Pulmonary artery endothelial cell (primary cell): ENCODE results near the gene TCF12. TPM values are rescaled to one million over a fixed set of nuclear protein-coding genes. Genes with fewer than 3 reads are reported as not detected.

Experiments
- DNase-seq: peaks from one replicate; pipeline ENCODE4 v3.0.0-alpha.2; 2011; ENCODE audit warnings: low read depth, low spot score
- total RNA-seq: library from RNA; depleted of rRNA; stranded (reverse); fragments of >200 nt; gene quantifications from 2 replicates; pipeline ENCODE4 v1.2.3, GENCODE V29; 2014

The TCF12 gene
- total RNA-seq, 1 donor from 2014 or later, result 62.6 TPM

- DNase-seq, result no peak
Measured at GRCh38 chr15:57248074-57248473, 329.6 kb downstream of the TCF12 start.

GRCh38 chr15:57251308-57251707 lies 332.9 kb downstream of the TCF12 start:
- DNase-seq, result no peak

- DNase-seq, result no peak
Measured at GRCh38 chr15:57251941-57252340, 333.5 kb downstream of the TCF12 start.

- DNase-seq, result no peak
Measured at GRCh38 chr15:57253082-57253481, 334.6 kb downstream of the TCF12 start.

- no peak for DNase-seq
Measured at GRCh38 chr15:57253500-57253899, 335.1 kb downstream of the TCF12 start.

GRCh38 chr15:57255751-57256341 lies 337.4 kb downstream of the TCF12 start:
- no peak for DNase-seq

GRCh38 chr15:57256939-57257338 lies 338.5 kb downstream of the TCF12 start:
- DNase-seq, result no peak

GRCh38 chr15:57259568-57260040 lies 341.2 kb downstream of the TCF12 start:
- DNase-seq, result no peak

GRCh38 chr15:57263520-57263919 lies 345.1 kb downstream of the TCF12 start:
- DNase-seq, result no peak

GRCh38 chr15:57272771-57273357 lies 354.4 kb downstream of the TCF12 start:
- DNase-seq, result no peak

GRCh38 chr15:57273402-57273801 lies 355.0 kb downstream of the TCF12 start:
- no peak for DNase-seq

GRCh38 chr15:57278439-57278838 lies 360.0 kb downstream of the TCF12 start:
- DNase-seq, result no peak

GRCh38 chr15:57280464-57280863 lies 362.0 kb downstream of the TCF12 start:
- no peak for DNase-seq

GRCh38 chr15:57281321-57281720 lies 362.9 kb downstream of the TCF12 start:
- DNase-seq, result no peak

- no peak for DNase-seq
Measured at GRCh38 chr15:57282686-57283085, 364.2 kb downstream of the TCF12 start.

GRCh38 chr15:57283774-57284503 lies 365.5 kb downstream of the TCF12 start:
- no peak for DNase-seq

- DNase-seq, result no peak
Measured at GRCh38 chr15:57284535-57284934, 366.1 kb downstream of the TCF12 start.

- no peak for DNase-seq
Measured at GRCh38 chr15:57285386-57285785, 366.9 kb downstream of the TCF12 start.

GRCh38 chr15:57286446-57287122 lies 368.1 kb downstream of the TCF12 start:
- no peak for DNase-seq

GRCh38 chr15:57287123-57287521 lies 368.7 kb downstream of the TCF12 start:
- no peak for DNase-seq

- no peak for DNase-seq
Measured at GRCh38 chr15:57288926-57289580, 370.6 kb downstream of the TCF12 start.

GRCh38 chr15:57290187-57290586 lies 371.7 kb downstream of the TCF12 start:
- no peak for DNase-seq
